SKM-1 treated with dmso at 0.1 percent for 144 hours (cell line): ENCODE data around the gene ZMYND15.
A peak's percentile ranks its signal among the peaks of the same experiment; 100 is the strongest.
"Not testable (repeated sequence)": the region's sequence is repeated elsewhere in the genome, so short reads cannot be mapped to it uniquely, and the experiment has no call there.

ENCODE experiments used
- DNase-seq: peaks from one replicate; lab custom pipeline; 2025; ENCODE audit not compliant: unreplicated experiment; lab: John Stamatoyannopoulos, UW

ZMYND15 gene

DNA sequence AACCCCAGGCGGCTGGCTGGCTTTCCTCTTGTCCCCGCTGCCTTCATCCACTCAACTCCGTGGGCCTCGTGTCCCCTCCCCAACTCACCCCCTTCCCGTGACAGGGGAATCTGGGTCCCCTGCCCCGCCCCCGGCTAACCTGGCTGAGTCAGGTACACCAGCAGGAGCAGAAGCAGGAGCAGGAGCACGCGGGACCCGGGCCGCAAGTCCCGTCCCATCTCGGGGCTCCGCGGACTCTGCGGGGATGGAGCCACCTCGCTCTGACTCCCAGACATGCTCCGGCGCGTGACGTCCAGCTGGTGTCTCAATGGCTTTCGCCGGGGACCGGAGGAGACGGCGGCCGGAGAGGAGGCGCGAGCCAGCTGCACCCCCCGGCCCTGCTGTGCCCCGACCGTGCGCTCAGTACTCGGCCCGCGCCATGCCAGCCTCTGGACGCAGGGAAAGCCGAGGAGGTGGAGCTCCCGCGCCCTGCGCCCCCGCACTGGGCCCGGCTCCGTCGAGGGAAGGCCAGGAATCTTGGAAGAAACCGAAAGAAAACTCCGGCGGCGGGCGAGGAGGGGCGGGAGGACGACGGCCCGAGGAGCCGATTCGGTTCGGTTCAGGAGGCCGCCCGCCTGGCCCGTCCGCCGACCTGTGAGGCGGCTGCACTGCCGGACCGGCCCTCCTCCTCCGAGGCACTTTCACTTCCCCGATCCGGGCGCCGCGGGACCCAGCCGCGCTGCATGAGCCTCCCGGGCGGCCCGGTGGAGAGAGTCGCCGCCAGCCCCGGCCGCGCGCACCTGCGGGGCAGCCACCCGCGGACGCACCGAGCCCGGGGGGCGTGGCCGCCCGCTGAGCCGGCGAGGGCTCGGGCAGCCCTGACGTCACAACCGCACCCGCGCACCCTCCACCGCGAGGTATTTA is at the start of gene ZMYND15, which contains the start of gene CXCL16:
Gene ZMYND15 (plus strand): TSS at position 712 of the 903 bp plus-strand sequence. CDS start 716 bp downstream, outside the sequence.
Gene CXCL16 (minus strand): TSS at position 807 of the 903 bp plus-strand sequence. CDS start 589 bp downstream, at position 218.
- DNase-seq = no peak

DNA sequence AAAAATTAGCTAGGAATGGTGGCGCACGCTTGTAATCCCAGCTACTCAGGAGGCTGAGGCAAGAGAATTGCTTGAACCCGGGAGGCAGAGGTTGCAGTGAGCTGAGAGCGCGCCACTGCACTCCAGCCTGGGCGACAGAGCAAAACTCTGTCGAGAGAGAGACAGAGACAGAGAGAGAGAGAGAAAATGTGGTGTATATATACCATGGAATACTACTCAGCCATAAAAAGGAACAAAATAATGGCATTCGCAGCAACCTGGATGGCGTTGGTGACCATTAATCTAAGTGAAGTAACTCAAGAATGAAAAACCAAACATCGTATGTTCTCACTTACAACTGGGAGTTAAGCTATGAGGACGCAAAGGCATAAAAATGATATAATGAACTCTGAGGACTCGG is 49.8 kb upstream of the ZMYND15 start:
- DNase-seq = not testable (repeated sequence)

DNA sequence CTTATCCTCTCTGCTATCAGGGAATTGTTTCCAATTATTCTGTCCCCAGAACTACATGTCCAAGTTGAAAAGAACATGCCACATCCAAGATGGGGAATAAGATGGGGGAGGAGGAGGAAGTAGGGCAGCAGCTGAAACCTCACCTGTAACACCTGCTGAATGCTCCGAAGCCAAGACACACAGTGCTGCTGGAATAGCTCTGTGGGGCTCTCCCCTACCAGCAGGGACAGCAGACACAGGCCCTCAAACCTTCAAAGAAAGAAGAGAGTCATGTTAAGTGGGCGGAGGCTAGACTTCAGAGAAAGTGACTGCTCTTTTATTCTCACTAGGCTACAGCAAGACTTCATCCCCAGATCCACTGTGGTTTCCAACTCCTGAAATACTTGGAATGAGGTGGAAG is 48.9 kb upstream of the ZMYND15 start:
- DNase-seq = no peak

GRCh38 chr17:4691686-4692085 is 47.9 kb upstream of the ZMYND15 start:
- DNase-seq = no peak

DNA sequence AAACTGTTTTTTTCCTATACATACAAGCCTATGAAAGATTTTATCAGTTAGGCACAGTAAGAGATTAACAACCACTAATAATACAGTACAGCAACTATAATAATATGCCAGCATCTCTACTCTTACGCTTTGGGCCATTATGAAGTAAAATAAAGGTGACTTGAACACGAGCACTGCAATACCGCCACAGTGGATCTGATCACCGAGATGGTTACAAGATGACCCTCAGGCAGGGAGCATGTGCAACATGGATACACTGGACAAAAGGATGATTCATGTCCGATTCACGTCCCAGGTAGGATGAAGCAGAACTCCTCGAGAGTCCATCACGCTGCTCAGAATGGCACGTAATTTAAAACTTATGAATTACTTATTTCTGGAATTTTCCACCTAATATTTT is 46.2 kb upstream of the ZMYND15 start:
- DNase-seq = no peak

- no peak for DNase-seq
Measured at GRCh38 chr17:4696437-4696805, 43.2 kb upstream of the ZMYND15 start.

- DNase-seq = not testable (repeated sequence)
Measured at GRCh38 chr17:4699401-4700056, 40.1 kb upstream of the ZMYND15 start.

DNA sequence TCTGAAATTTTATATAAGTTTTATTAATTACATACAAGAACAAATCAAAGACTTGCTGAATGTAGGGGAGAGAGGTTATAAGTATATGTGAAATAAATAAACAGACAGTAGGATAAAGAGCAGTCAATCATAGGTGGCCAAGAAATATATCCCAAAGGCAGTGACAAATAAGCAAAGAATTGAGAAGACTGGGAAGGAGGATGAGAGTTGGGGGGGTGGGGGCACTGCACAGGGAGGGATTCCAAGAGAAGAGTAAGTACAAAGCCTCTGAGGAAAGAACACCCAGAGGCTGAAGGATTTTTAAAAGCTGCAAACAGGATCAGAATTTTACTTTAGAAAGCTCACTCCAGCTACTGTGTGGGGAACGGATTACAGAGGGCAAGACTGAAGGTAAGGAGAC is 38.5 kb upstream of the ZMYND15 start:
- DNase-seq = no peak

GRCh38 chr17:4703330-4703691 is 36.3 kb upstream of the ZMYND15 start:
- DNase-seq = no peak

DNA sequence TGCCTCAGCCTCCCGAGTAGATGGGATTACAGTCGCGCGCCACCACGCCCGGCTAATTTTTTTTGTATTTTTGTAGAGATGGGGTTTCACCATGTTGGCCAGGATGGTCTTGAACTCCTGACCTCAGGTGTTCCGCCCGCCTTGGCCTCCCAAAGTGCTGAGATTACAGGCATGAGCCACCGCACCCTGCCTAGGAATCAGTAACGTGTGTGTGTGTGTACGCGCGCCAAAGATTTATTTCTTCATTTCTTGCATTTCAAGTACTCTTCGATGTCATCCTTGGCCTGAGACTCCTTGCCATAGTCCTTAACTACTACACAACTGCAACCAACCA is 35.1 kb upstream of the ZMYND15 start:
- DNase-seq = not testable (repeated sequence)

GRCh38 chr17:4704991-4705390 is 34.6 kb upstream of the ZMYND15 start:
- no peak for DNase-seq

GRCh38 chr17:4706121-4706520 is 33.5 kb upstream of the ZMYND15 start:
- DNase-seq = no peak

DNA sequence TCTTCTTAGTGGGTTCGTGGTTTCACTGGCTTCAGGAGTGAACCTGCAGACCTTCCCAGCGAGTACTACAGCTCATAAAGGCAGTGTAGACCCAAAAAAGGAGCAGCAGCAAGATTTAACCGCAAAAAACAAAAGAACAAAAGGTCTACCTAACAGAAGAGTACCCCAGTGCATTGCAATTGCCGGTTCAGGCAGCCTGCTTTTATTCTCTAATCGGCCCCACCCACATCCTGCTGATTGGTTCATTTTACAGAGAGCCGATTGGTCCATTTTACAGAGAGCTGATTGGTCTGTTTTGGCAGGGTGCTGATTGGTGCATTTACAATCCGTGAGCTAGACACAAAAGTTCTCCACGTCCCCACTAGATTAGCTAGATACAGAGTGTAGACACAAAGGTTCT is 31.2 kb upstream of the ZMYND15 start:
- DNase-seq = no peak

DNA sequence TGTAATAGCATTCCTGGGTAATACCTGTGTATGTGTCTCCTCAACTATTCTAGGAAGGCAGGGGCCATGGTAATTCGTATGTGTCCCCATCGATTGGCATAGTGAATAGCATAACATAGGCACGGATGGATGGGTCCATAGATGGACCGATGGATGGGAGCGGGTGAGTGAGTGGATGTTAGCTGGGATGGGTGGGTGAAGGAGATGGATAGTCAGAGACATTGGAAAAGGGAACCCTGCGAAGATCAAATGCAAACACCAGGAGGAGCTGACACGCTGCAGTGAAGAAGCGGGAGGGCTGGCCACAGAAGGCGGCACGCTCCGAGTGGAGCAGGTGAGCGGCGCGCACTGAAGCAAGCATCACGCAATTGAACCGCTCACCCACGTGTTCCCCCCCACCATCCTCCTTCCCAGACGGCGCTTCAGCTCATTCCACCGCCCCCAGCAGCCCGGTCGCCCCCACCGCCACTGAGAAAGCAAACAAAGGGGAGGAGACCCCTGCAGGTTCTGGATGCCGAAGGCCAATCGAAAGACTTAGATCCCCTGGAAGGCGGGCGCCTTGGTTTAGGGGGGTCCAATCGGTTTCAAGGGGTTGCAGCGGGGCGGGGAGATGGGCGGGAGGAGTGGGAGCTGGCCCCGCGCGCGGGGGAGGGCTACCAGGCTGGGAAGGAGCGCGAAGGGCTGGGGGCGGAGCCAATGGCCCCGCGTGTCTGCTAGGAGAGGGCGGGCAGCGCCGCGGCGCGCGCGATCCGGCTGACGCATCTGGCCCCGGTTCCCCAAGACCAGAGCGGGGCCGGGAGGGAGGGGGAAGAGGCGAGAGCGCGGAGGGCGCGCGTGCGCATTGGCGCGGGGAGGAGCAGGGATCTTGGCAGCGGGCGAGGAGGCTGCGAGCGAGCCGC is 29.6 kb upstream of the ZMYND15 start, which contains the start of gene ARRB2:
Gene ARRB2 (plus strand): TSS at position 839 of the 899 bp plus-strand sequence. CDS start 90 bp downstream, outside the sequence.
- peak; percentile 78 for DNase-seq

DNA sequence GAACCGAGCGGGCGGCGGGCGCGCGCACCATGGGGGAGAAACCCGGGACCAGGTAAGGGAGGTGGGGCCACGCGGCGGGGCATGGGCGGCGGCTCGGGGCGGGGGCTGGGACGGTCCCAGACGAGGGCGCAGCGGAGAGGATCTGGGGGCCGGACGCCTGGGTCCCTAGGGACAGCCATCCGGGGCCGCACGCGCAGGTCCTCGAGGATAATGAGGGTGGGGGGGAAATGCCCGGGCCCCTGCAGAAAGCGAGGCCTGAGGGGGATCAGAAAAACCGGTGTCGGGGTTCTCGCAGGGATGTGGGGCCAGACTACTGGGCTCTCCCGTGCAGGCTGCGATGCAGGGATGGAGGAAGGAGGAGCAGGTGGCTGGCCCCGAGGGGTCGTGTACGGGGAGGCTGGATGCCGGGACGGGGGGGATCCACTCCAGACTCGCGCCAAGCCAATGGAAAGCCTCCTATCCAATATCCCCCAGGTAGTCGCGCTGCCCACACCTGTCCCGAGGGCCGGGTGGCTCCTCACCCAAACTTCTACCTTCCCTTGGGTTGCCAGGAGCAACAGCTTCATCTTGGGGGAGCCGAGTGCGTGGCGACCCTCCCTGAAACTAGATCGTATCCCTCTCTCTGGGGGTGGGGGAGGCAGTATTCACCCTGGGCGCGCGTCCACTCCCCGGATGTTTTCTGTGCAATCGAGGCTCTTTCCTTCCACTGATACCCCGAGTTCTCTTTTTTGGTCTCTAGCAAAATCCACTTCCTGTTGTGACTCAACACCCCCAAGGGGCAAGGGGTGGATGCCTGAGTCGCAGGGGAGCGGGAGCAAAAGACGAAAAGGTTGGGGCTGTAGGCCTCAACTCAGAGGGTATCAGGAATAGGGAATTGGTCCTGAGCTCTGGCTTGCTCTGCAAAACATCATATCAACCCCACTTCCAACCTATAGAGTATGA is 28.7 kb upstream of the ZMYND15 start:
- DNase-seq = peak; percentile 40

GRCh38 chr17:4711661-4712181 is 27.9 kb upstream of the ZMYND15 start:
- DNase-seq = peak; percentile 46

- no peak for DNase-seq
Measured at GRCh38 chr17:4712526-4712925, 27.1 kb upstream of the ZMYND15 start.

DNA sequence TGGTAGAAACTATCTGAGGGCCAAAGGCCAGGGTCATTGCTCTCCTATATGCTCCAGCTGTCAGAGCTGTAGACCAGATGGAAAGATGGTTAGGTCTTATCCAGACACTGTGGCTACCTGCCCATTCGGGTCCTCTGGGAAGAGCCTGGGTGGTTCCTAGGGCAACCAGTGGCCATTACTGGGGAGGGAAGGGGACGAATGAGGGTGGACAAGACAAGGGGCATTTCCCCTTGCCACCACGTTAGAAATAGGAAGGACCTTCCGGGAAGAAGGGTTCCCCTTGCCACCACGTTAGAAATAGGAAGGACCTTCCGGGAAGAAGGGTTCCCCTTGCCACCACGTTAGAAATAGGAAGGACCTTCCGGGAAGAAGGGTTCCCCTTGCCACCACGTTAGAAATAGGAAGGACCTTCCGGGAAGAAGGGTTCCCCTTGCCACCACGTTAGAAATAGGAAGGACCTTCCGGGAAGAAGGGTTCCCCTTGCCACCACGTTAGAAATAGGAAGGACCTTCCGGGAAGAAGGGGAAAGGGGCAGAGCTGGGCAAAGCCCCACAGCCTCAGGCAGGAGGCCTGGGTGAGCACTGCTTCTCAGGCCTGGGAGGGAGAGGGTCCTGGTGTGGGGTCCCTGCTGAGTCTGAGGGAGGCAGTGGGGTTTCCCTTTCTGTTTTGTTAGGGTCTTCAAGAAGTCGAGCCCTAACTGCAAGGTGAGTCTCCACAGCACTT is 25.1 kb upstream of the ZMYND15 start:
- not testable (repeated sequence) for DNase-seq

DNA sequence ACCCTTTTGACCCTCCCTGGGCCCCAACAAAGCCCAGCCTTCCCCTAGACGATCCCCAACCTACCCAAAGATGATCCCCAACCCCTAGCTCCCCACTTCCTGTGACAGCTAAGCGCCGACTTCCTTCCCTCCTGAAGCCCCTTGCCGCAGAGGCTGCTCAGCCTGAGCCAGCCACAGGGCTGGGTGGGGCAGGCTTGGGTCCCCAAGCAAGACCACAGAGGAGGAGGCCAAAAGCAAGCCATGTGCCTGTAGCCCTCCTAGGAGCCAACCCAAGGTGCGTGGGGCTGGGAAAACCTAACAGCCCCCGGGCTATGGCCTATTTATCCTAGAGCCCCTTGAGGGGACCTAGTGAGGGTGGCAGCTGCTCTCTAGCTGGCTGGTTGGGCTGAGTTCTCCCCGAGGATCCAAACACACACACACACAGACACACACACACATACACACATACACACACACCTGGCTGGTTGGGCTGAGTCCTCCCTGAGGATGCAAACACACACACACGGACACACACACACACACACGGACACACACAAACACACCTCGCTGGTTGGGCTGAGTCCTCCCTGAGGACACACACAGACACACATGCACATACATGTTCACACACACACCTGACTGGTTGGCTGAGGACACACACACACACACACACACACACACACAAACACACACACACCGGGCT is 24.4 kb upstream of the ZMYND15 start:
- no peak for DNase-seq
